A549 (cell line): ENCODE measurements around the gene KDM8.

Experiments
- CEBPB ChIP-seq, 2 experiments: fragments of >200 bp in 1 of 2; sonication (Bioruptor Twin) in 1 of 2; formaldehyde crosslinking in 1 of 2; IDR thresholded peaks; 2 replicates each; pipeline ENCODE4 v1.6.1; 2012 to 2016
- EP300 ChIP-seq, 2 experiments: fragments of >200 bp; sonication (Bioruptor Twin); formaldehyde crosslinking; IDR thresholded peaks; 2 replicates in 1 of 2; 3 replicates in 1 of 2; pipeline ENCODE4 v1.6.1; 2016 to 2017
- ESRRA ChIP-seq: fragments of 150-350 bp; IDR thresholded peaks from 2 replicates; pipeline ENCODE4 v1.6.1; 2014; ENCODE audit warnings: mild to moderate bottlenecking, low read length, borderline replicate concordance
- FOXS1 ChIP-seq: fragments of 250-450 bp; sonication (Bioruptor Pico); IDR thresholded peaks from 2 replicates; pipeline ENCODE4 v1.5.0; 2020; ENCODE audit warnings: mild to moderate bottlenecking, moderate library complexity
- POLR2A ChIP-seq: IDR thresholded peaks from 2 replicates; pipeline ENCODE4 v1.6.1; 2012; ENCODE audit warnings: mild to moderate bottlenecking, low read length
- RAD21 ChIP-seq, 2 experiments: fragments of >200 bp in 1 of 2; sonication (Bioruptor Twin) in 1 of 2; formaldehyde crosslinking in 1 of 2; IDR thresholded peaks in 1 of 2; conservative IDR thresholded peaks in 1 of 2; 2 replicates in 1 of 2; 3 replicates in 1 of 2; pipeline ENCODE4 v1.6.1; 2012 to 2018; ENCODE audit warnings: inconsistent platforms in 1 of 2
- RCOR1 ChIP-seq: fragments of 150-350 bp; IDR thresholded peaks from 2 replicates; pipeline ENCODE4 v1.6.1; 2014; ENCODE audit warnings: antibody characterized with exemption, low read length, low read depth
- SREBF2 ChIP-seq: fragments of 450-650 bp; IDR thresholded peaks from 2 replicates; pipeline ENCODE4 v1.6.1; 2014; ENCODE audit warnings: mild to moderate bottlenecking, moderate library complexity
- TF ChIP-seq, protein P1 (sequence below): fragments of >200 bp; sonication (Bioruptor Twin); formaldehyde crosslinking; IDR thresholded peaks from 3 replicates; pipeline ENCODE4 v1.5.1; 2016
- TF ChIP-seq, protein P2 (sequence below): IDR thresholded peaks from 2 replicates; pipeline ENCODE4 v1.6.1; 2012
- TF ChIP-seq, protein P3 (sequence below): fragments of 250-450 bp; sonication (Bioruptor Pico); IDR thresholded peaks from 2 replicates; pipeline ENCODE4 v1.5.0; 2020; ENCODE audit warnings: low read depth, mild to moderate bottlenecking, moderate library complexity

GRCh38 chr16:27203507-27204311 is at the start of gene KDM8:
- TF ChIP-seq POLR2A (peak; percentile 77), ESRRA (no peak), EP300 (IDR thresholded peaks at IDR 0.05) (no peak), SREBF2 (no peak), FOXS1 (CRISPR knock-in tag) (no peak), CEBPB (IDR thresholded peaks at IDR 0.05) (no peak), RCOR1 (no peak), RAD21 (conservative IDR thresholded peaks at IDR 0.05 in 1 of 2, IDR thresholded peaks at IDR 0.05 in 1 of 2) (no peak)
- TF ChIP-seq, protein P1, sequence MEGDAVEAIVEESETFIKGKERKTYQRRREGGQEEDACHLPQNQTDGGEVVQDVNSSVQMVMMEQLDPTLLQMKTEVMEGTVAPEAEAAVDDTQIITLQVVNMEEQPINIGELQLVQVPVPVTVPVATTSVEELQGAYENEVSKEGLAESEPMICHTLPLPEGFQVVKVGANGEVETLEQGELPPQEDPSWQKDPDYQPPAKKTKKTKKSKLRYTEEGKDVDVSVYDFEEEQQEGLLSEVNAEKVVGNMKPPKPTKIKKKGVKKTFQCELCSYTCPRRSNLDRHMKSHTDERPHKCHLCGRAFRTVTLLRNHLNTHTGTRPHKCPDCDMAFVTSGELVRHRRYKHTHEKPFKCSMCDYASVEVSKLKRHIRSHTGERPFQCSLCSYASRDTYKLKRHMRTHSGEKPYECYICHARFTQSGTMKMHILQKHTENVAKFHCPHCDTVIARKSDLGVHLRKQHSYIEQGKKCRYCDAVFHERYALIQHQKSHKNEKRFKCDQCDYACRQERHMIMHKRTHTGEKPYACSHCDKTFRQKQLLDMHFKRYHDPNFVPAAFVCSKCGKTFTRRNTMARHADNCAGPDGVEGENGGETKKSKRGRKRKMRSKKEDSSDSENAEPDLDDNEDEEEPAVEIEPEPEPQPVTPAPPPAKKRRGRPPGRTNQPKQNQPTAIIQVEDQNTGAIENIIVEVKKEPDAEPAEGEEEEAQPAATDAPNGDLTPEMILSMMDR = no peak
- TF ChIP-seq, protein P2, sequence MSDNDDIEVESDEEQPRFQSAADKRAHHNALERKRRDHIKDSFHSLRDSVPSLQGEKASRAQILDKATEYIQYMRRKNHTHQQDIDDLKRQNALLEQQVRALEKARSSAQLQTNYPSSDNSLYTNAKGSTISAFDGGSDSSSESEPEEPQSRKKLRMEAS = peak; percentile 85
- TF ChIP-seq, protein P3, sequence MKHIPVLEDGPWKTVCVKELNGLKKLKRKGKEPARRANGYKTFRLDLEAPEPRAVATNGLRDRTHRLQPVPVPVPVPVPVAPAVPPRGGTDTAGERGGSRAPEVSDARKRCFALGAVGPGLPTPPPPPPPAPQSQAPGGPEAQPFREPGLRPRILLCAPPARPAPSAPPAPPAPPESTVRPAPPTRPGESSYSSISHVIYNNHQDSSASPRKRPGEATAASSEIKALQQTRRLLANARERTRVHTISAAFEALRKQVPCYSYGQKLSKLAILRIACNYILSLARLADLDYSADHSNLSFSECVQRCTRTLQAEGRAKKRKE = no peak
